ENCODE measurements around the gene SORCS1. TPM values are rescaled to one million over a fixed set of nuclear protein-coding genes. Genes with fewer than 3 reads are reported as not detected.

SORCS1 gene
- total RNA-seq, 1 donor from 2014 or later: 1.1 TPM

GRCh38 chr10:106557951-106558733 is 606.4 kb downstream of the SORCS1 start:
- no peaks in the 10 kb centered on the region for H3K36me3 ChIP-seq (ENCODE audit: insufficient read depth, low read length)
- H3K4me2 ChIP-seq (ENCODE audit: low read length): peak overlapping the region; percentile 71
- no peaks in the 10 kb centered on the region for H3K27me3 ChIP-seq (ENCODE audit: insufficient read depth, low read length)
- Mint-ChIP-seq H3K4me1 (ENCODE audit: low read depth, unreplicated experiment) (peaks cover 23% of the 10 kb centered on the region), H3K27ac (ENCODE audit: unreplicated experiment) (no peak overlapping the region), H3K9me3 (ENCODE audit: unreplicated experiment) (no peaks in the 10 kb centered on the region), H3K27me3 (ENCODE audit: low read depth, unreplicated experiment) (no peaks in the 10 kb centered on the region), H3K4me3 (ENCODE audit: unreplicated experiment) (no peak overlapping the region), H3K36me3 (ENCODE audit: low read depth, unreplicated experiment) (no peaks in the 10 kb centered on the region)
- H2AFZ ChIP-seq (ENCODE audit: low read depth, low read length): no peak overlapping the region
- H3K4me3 ChIP-seq (ENCODE audit: insufficient read depth, low read depth, low read length): no peak overlapping the region
- TF ChIP-seq CTCF (IDR thresholded peaks at IDR 0.05; ENCODE audit: insufficient read depth, low read depth, low read length) (no peak), EZH2 (IDR thresholded peaks at IDR 0.05; ENCODE audit: insufficient read depth, low read length) (no peak)
- no peaks in the 10 kb centered on the region for H3K79me2 ChIP-seq (ENCODE audit: insufficient read depth, low read length)
- H3K4me1 ChIP-seq (ENCODE audit: insufficient read depth, low read length): peaks cover 45% of the 10 kb centered on the region
- H3K9ac ChIP-seq (ENCODE audit: low read length): peak overlapping the region; percentile 68
- H3K27ac ChIP-seq (ENCODE audit: low read depth, low read length): peak overlapping the region; percentile 88
- no peaks in the 10 kb centered on the region for H3K9me3 ChIP-seq (ENCODE audit: insufficient read depth, low read depth, low read length)
- peak; percentile 61 for DNase-seq (ENCODE audit: low read depth)
- no peak for FAIRE-seq
- H4K20me1 ChIP-seq (ENCODE audit: insufficient read depth, low read length): no peaks in the 10 kb centered on the region

GRCh38 chr10:106557053-106557452 is 607.5 kb downstream of the SORCS1 start:
- Histone ChIP-seq H3K27ac (ENCODE audit: low read depth, low read length) (peak overlapping the region; percentile 88), H3K79me2 (ENCODE audit: insufficient read depth, low read length) (no peaks in the 10 kb centered on the region), H3K4me1 (ENCODE audit: insufficient read depth, low read length) (peaks cover 45% of the 10 kb centered on the region), H3K9ac (ENCODE audit: low read length) (peak overlapping the region; percentile 68), H4K20me1 (ENCODE audit: insufficient read depth, low read length) (no peaks in the 10 kb centered on the region), H3K4me3 (ENCODE audit: insufficient read depth, low read depth, low read length) (no peak overlapping the region), H3K9me3 (ENCODE audit: insufficient read depth, low read depth, low read length) (no peaks in the 10 kb centered on the region), H2AFZ (ENCODE audit: low read depth, low read length) (no peak overlapping the region), H3K36me3 (ENCODE audit: insufficient read depth, low read length) (no peaks in the 10 kb centered on the region), H3K4me2 (ENCODE audit: low read length) (peak overlapping the region; percentile 71), H3K27me3 (ENCODE audit: insufficient read depth, low read length) (no peaks in the 10 kb centered on the region)
- H3K36me3 Mint-ChIP-seq (ENCODE audit: low read depth, unreplicated experiment): no peaks in the 10 kb centered on the region
- FAIRE-seq (no peak), DNase-seq (ENCODE audit: low read depth) (peak; percentile 59)
- TF ChIP-seq CTCF (IDR thresholded peaks at IDR 0.05; ENCODE audit: insufficient read depth, low read depth, low read length): no peak
- H3K4me1 Mint-ChIP-seq (ENCODE audit: low read depth, unreplicated experiment): peaks cover 23% of the 10 kb centered on the region
- no peaks in the 10 kb centered on the region for H3K9me3 Mint-ChIP-seq (ENCODE audit: unreplicated experiment)
- no peak overlapping the region for H3K4me3 Mint-ChIP-seq (ENCODE audit: unreplicated experiment)
- H3K27ac Mint-ChIP-seq (ENCODE audit: unreplicated experiment): peak overlapping the region; percentile 35
- H3K27me3 Mint-ChIP-seq (ENCODE audit: low read depth, unreplicated experiment): no peaks in the 10 kb centered on the region

GRCh38 chr10:106555599-106555998 is 608.9 kb downstream of the SORCS1 start:
- H4K20me1 ChIP-seq (ENCODE audit: insufficient read depth, low read length): no peaks in the 10 kb centered on the region
- no peaks in the 10 kb centered on the region for H3K36me3 Mint-ChIP-seq (ENCODE audit: low read depth, unreplicated experiment)
- no peak overlapping the region for H3K9ac ChIP-seq (ENCODE audit: low read length)
- no peak overlapping the region for H2AFZ ChIP-seq (ENCODE audit: low read depth, low read length)
- H3K4me3 Mint-ChIP-seq (ENCODE audit: unreplicated experiment): no peak overlapping the region
- H3K4me1 Mint-ChIP-seq (ENCODE audit: low read depth, unreplicated experiment): peaks cover 15% of the 10 kb centered on the region
- no peak overlapping the region for H3K4me2 ChIP-seq (ENCODE audit: low read length)
- no peaks in the 10 kb centered on the region for H3K36me3 ChIP-seq (ENCODE audit: insufficient read depth, low read length)
- no peaks in the 10 kb centered on the region for H3K9me3 ChIP-seq (ENCODE audit: insufficient read depth, low read depth, low read length)
- H3K27me3 ChIP-seq (ENCODE audit: insufficient read depth, low read length): no peaks in the 10 kb centered on the region
- H3K9me3 Mint-ChIP-seq (ENCODE audit: unreplicated experiment): no peaks in the 10 kb centered on the region
- peaks cover 35% of the 10 kb centered on the region for H3K4me1 ChIP-seq (ENCODE audit: insufficient read depth, low read length)
- no peaks in the 10 kb centered on the region for H3K79me2 ChIP-seq (ENCODE audit: insufficient read depth, low read length)
- no peak overlapping the region for H3K27ac ChIP-seq (ENCODE audit: low read depth, low read length)
- TF ChIP-seq CTCF (IDR thresholded peaks at IDR 0.05; ENCODE audit: insufficient read depth, low read depth, low read length) (no peak), EZH2 (IDR thresholded peaks at IDR 0.05; ENCODE audit: insufficient read depth, low read length) (no peak)
- H3K27me3 Mint-ChIP-seq (ENCODE audit: low read depth, unreplicated experiment): peaks cover 2% of the 10 kb centered on the region
- no peak for FAIRE-seq
- no peak for DNase-seq (ENCODE audit: low read depth)
- H3K4me3 ChIP-seq (ENCODE audit: insufficient read depth, low read depth, low read length): no peak overlapping the region
- no peak overlapping the region for H3K27ac Mint-ChIP-seq (ENCODE audit: unreplicated experiment)
